Measurements from ENCODE around the gene KCNJ6. TPM values are rescaled to one million over a fixed set of nuclear protein-coding genes. Genes with fewer than 3 reads are reported as not detected.

Gene KCNJ6
- total RNA-seq, 1 donor: under 0.01 TPM

GRCh38 chr21:37566790-37567615, 349.3 kb downstream of the KCNJ6 start:
- H3K27me3 ChIP-seq (ENCODE audit: insufficient read depth, low read length): peaks cover 3% of the 10 kb centered on the region
- peaks cover 21% of the 10 kb centered on the region for H3K4me1 ChIP-seq (ENCODE audit: insufficient read depth, low read length)
- no peak overlapping the region for H3K4me3 ChIP-seq (ENCODE audit: low read length)
- H3K9me3 ChIP-seq (ENCODE audit: low read depth, low read length): no peaks in the 10 kb centered on the region

GRCh38 chr21:37565530-37566223, 350.6 kb downstream of the KCNJ6 start:
- Histone ChIP-seq H3K4me3 (ENCODE audit: low read length) (no peak overlapping the region), H3K9me3 (ENCODE audit: low read depth, low read length) (no peaks in the 10 kb centered on the region), H3K4me1 (ENCODE audit: insufficient read depth, low read length) (peaks cover 21% of the 10 kb centered on the region), H3K27me3 (ENCODE audit: insufficient read depth, low read length) (no peaks in the 10 kb centered on the region)

GRCh38 chr21:37564924-37565529, 351.2 kb downstream of the KCNJ6 start:
- Histone ChIP-seq H3K27me3 (ENCODE audit: insufficient read depth, low read length) (no peaks in the 10 kb centered on the region), H3K4me3 (ENCODE audit: low read length) (no peak overlapping the region), H3K4me1 (ENCODE audit: insufficient read depth, low read length) (peaks cover 21% of the 10 kb centered on the region), H3K9me3 (ENCODE audit: low read depth, low read length) (no peaks in the 10 kb centered on the region)

GRCh38 chr21:37564341-37564923, 351.8 kb downstream of the KCNJ6 start:
- H3K4me3 ChIP-seq (ENCODE audit: low read length): peak overlapping the region; percentile 66
- H3K9me3 ChIP-seq (ENCODE audit: low read depth, low read length): no peaks in the 10 kb centered on the region
- H3K4me1 ChIP-seq (ENCODE audit: insufficient read depth, low read length): peaks cover 21% of the 10 kb centered on the region
- no peaks in the 10 kb centered on the region for H3K27me3 ChIP-seq (ENCODE audit: insufficient read depth, low read length)

- H3K4me1 ChIP-seq (ENCODE audit: insufficient read depth, low read length): peaks cover 21% of the 10 kb centered on the region
- H3K27me3 ChIP-seq (ENCODE audit: insufficient read depth, low read length): no peaks in the 10 kb centered on the region
- no peaks in the 10 kb centered on the region for H3K9me3 ChIP-seq (ENCODE audit: low read depth, low read length)
- peak overlapping the region; percentile 66 for H3K4me3 ChIP-seq (ENCODE audit: low read length)
Measured at GRCh38 chr21:37563641-37564340, 352.5 kb downstream of the KCNJ6 start.

- Histone ChIP-seq H3K4me3 (ENCODE audit: low read length) (peak overlapping the region; percentile 66), H3K27me3 (ENCODE audit: insufficient read depth, low read length) (no peaks in the 10 kb centered on the region), H3K9me3 (ENCODE audit: low read depth, low read length) (no peaks in the 10 kb centered on the region), H3K4me1 (ENCODE audit: insufficient read depth, low read length) (peaks cover 21% of the 10 kb centered on the region)
Measured at GRCh38 chr21:37562920-37563640, 353.2 kb downstream of the KCNJ6 start.

- no peak overlapping the region for H3K4me3 ChIP-seq (ENCODE audit: low read length)
- H3K4me1 ChIP-seq (ENCODE audit: insufficient read depth, low read length): peaks cover 21% of the 10 kb centered on the region
- no peaks in the 10 kb centered on the region for H3K27me3 ChIP-seq (ENCODE audit: insufficient read depth, low read length)
- H3K9me3 ChIP-seq (ENCODE audit: low read depth, low read length): no peaks in the 10 kb centered on the region
Measured at GRCh38 chr21:37561941-37562919, 354.0 kb downstream of the KCNJ6 start.

GRCh38 chr21:37561506-37561905, 354.8 kb downstream of the KCNJ6 start:
- H3K9me3 ChIP-seq (ENCODE audit: low read depth, low read length): no peaks in the 10 kb centered on the region
- H3K27me3 ChIP-seq (ENCODE audit: insufficient read depth, low read length): no peaks in the 10 kb centered on the region
- H3K4me1 ChIP-seq (ENCODE audit: insufficient read depth, low read length): peaks cover 21% of the 10 kb centered on the region
- no peak overlapping the region for H3K4me3 ChIP-seq (ENCODE audit: low read length)

GRCh38 chr21:37560385-37560784, 355.9 kb downstream of the KCNJ6 start:
- Histone ChIP-seq H3K4me1 (ENCODE audit: insufficient read depth, low read length) (peaks cover 21% of the 10 kb centered on the region), H3K9me3 (ENCODE audit: low read depth, low read length) (no peaks in the 10 kb centered on the region), H3K27me3 (ENCODE audit: insufficient read depth, low read length) (no peaks in the 10 kb centered on the region), H3K4me3 (ENCODE audit: low read length) (no peak overlapping the region)

GRCh38 chr21:37558676-37559211, 357.5 kb downstream of the KCNJ6 start:
- no peaks in the 10 kb centered on the region for H3K27me3 ChIP-seq (ENCODE audit: insufficient read depth, low read length)
- H3K4me1 ChIP-seq (ENCODE audit: insufficient read depth, low read length): peaks cover 8% of the 10 kb centered on the region
- H3K9me3 ChIP-seq (ENCODE audit: low read depth, low read length): no peaks in the 10 kb centered on the region
- H3K4me3 ChIP-seq (ENCODE audit: low read length): no peak overlapping the region
